ENCODE results near the gene CNIH3.
"Not testable (repeated sequence)": the region's sequence is repeated elsewhere in the genome, so short reads cannot be mapped to it uniquely, and the experiment has no call there.

CNIH3 gene

DNA sequence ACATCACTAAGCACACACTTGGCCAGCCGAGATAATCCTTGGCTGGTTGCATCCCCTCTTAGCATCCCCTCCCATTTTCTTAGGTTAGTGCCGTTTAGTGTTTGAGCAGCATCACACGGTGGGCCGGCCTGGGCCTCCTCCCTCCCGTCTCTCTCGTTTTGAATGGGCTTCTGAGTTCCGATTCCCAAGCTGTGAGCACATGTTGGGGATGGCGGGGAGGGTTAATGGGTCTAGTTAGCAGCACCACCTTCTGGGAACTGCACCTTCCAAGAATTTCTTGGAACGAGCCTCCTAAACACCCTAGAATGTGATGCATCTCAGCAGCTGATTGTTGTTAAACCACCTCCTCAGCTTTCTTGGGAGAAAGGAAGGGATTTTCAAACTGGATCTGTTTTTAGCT lies 73.3 kb downstream of the CNIH3 start:
- DNase-seq (ENCODE audit: low read depth): no peak

GRCh38 chr1:224690576-224690975 lies 74.5 kb downstream of the CNIH3 start:
- DNase-seq (ENCODE audit: low read depth): no peak

DNA sequence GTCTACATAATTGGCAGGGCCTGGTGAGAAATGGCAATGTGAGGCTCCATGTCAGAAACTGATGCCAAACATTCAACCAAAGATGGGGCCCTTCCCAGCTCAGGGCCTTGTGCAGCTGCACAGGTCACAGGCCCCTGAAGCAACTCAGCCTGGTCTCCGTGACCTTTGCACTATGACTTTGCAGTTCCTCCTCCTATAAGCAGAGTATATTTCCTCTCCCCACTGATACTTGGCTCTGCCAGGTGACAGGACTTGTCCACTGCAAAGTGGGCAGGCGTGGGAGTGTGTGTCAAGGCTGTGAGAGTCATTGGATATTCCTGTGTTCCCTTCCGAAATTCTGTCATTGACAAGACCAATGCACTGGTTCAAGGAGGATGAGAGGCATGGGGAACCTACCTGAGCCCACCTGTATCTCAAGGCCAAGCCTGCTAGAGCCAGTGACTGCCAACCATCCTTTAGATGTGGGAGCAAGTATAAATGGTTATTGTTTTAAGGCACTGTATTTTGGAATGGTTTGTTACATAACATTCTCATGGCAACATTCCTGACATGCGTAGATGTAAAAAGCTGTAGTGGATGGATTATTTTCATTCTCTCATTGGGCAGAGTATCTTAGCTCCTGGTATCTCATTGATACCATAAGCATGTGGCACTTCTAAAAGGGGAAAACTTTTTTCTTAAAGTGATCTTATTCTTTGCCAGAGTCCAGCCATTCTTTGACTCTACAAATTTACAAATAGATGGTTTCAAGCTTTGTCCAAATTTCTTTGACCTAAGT lies 75.2 kb downstream of the CNIH3 start:
- no peak for DNase-seq (ENCODE audit: low read depth)

DNA sequence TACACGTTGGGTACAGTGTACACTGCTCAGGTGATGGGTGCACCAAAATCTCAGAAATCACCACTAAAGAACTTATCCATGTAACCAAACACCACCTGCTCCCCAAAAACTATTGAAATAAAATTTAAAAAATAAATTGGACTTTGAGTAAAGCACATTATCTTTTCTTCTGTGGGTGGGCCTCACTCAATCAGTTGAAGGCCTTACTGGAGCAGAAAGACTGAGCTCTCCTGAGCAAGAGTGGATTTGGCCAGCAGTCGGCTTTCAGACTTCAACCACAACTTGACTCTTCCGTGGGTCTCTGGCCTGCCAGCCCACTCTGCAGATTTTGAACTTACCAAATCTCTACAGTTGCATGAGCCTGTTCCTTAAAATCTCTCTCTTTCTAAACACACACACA lies 78.9 kb downstream of the CNIH3 start:
- no peak for DNase-seq (ENCODE audit: low read depth)

DNA sequence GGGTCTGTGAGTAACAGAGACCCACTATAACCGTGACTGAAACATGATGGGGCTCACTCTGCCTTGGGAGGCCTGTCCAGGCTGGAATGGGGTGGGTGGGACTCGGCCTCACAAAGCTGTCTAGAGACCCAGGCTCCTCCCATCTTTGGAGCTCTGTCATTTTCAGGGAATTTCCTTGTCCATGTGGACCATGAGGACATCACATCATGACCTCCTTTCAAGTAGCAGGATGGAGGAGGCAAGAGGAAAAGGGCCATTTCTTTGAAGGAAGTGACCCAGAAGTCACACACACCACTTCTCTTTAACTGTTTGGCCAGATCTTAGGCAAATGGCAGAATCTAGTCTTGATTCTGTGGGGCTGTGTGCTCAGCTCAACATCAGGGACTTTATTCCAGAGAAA lies 79.9 kb downstream of the CNIH3 start:
- no peak for DNase-seq (ENCODE audit: low read depth)

DNA sequence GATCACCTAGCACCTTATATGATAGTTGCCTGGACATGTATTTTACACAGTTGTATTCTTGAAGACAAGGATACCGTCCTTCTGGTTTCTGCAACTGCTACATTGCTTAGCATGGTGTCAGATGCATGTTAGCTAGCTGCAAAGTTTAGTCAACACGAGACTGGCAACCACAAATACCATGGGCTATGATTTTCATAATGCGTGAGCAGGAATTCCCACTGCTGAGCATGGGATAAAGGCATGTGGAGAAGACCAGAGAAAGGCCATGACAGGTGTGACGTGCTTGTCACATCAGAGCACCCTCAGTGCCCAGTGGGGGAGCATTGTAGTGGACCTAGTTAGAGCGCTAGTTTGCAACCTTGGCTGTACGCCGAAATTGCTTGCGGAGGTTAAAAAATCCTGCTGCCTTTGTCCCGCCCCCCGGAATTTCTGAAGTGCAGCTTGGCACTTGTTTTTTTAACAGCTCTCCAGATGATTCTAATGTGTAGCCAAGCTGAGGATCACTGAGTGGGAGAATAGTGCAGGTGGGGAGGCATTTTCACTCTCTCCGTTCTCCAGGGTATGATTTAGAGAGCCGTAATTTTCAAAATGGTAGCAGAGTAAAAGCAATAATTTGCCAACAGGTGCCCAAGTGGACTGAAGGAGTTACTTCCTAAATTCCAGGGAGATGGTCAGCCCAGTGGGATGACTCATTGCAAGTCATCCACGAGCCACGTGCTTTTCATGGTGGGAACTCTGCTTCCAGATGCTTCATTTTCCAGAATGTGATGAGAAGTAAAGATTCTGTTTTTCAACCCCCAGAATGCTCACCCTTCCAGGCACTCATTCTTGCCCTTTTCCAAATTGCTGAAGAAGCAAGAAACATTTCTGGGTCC lies 81.0 kb downstream of the CNIH3 start:
- no peak for DNase-seq (ENCODE audit: low read depth)

DNA sequence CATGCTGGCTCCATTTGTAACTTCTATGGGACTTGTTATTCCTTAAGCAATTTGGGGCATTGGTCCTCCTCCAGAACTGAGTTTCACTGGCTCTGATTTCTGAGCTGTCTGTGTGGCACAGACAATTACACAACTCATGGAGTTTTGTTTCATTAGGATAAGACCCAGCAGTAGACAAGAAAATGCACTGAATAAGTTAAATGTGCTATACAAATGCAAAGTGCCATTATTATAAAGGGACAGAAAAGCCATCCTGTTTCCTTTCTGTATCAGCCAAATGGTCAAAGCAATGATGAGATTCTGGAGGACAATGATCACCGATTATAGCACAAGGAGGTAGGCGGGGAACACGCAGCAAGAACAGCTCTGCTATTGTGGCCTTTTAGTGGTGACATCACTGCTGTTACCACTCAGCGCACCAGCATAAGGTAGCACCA lies 81.9 kb downstream of the CNIH3 start:
- DNase-seq (ENCODE audit: low read depth): no peak

- DNase-seq (ENCODE audit: low read depth): no peak
These were observed 84.9 kb downstream of the CNIH3 start for GRCh38 chr1:224700918-224701531.

DNA sequence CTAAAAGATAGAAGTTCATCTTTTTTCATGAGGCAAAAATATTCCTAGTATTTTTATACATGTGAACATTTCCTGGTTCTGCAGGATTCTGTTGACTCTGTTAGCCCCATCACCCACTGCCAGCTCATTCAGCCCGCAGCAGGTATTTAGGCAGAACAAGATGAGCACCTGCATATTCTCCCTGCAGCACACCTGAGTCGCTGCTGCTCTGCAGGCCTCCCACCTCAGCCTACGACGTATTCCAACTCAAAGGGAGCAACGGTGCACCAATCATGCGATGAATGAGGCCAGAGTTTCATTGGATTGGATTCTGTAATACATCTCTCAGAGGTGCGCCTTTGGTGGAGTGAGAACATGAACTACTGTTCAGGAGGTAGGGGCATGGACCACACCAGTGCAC lies 87.6 kb downstream of the CNIH3 start:
- no peak for DNase-seq (ENCODE audit: low read depth)

DNA sequence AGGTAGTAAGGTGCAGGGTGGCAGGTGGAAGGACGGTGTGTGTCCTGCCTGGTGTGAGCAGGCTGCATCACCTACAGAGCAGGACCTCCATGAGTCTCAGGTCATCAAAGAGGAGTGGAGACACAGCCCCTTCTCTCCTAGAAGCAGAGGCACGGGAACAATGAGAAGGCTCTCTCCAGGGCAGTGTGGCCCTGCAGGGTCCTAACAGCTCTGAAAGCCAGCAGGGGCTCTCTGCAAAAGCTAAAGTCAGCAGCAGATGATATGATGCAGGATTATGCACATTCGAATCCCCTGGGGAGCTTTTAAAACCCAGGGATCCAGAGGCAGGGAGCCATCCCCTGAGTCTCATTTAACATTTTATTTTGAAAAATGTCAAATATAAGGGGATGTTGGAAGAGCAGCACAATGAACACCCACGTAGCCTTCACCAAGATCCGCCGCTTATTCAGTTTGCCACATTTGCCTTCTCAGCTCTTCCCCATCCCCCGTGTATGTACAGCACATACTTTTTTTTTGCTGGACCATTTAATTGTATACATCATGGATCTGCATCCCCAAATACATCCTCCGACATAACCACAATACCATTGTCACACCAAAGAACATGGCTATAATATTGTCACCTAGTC lies 88.1 kb downstream of the CNIH3 start:
- no peak for DNase-seq (ENCODE audit: low read depth)

DNA sequence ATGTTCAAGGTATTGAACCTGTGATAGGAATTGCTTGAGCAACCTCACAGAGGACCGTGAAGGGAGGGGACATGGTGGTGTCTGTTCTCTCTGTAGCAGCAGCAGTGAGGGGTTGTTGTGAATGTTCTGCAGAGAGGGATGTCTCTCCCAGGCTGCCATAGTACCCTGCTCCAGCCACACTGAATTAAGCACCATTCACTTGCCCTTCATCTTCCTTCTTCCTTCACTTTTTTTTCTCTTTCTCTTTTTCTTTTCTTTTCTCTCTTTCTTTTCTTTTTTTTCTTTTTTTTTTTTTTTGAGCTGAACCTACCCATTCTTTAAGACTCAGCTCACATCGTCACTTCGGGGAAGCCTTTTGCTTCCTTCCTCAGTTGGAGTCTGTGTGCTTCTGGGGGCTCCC lies 89.5 kb downstream of the CNIH3 start:
- DNase-seq (ENCODE audit: low read depth): no peak

GRCh38 chr1:224707843-224708725 lies 92.0 kb downstream of the CNIH3 start:
- DNase-seq (ENCODE audit: low read depth): no peak

DNA sequence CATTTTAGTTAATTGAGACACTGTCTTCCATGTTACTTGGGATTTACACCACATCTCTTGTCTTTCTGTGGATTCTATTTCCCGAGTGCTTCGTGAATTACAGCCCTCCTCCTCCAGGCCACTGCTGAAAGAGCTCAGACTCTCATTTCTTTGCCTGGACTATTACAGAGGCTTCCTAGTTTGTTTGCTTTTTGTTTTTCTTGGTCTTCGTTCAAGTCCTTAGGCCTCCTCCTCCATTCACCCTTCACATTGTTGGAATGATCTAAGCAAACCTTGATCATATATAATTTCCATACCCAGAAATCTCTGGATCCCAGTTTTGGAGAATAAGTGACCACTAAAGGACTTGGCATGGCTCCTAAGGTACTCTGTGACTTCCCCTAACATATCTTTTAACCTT lies 94.1 kb downstream of the CNIH3 start:
- no peak for DNase-seq (ENCODE audit: low read depth)

DNA sequence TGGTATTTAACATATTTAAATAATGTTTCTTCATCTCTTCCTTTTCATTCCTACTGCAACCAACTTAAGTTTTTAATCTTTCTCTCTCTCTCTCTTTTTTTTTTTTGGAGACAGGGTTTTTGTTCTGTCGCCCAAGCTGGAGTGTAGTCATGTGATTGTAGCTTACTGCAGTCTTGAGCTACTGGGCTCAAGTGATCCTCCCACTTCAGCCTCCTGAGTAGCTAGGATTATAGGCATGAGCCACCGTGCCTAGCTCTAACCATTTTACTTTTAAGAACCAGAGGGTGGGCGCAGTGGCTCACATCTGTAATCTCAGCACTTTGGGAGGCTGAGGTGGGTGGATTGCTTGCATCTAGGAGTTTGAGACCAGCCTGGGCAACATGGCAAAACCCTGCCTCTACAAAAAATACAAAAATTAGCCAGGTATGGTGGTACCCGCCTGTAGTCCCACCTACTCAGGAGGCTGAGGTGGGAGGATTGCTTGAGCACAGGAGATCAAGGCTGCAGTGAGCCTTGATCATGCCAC lies 95.2 kb downstream of the CNIH3 start:
- DNase-seq (ENCODE audit: low read depth): not testable (repeated sequence)

DNA sequence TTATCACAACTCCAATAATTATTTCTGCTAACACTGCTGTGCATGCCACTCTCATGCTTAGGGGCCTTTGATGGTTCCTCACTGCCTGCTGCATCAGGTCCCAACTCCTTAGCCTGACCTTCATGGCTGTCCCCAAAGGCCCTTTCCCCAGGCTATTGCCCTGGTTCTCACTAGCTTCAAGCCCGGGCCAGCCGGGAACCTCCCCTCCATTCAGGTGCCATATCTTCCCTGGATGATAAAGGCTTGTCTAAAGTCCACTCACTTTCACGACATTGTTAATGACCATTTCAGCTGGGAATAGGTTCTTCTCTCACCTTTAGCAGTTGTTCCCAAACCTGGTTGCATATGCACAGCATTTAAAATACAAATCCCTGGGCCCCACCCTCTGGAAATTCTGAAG lies 95.8 kb downstream of the CNIH3 start:
- no peak for DNase-seq (ENCODE audit: low read depth)

- no peak for DNase-seq (ENCODE audit: low read depth)
These were observed 97.1 kb downstream of the CNIH3 start for GRCh38 chr1:224713228-224713627.

DNA sequence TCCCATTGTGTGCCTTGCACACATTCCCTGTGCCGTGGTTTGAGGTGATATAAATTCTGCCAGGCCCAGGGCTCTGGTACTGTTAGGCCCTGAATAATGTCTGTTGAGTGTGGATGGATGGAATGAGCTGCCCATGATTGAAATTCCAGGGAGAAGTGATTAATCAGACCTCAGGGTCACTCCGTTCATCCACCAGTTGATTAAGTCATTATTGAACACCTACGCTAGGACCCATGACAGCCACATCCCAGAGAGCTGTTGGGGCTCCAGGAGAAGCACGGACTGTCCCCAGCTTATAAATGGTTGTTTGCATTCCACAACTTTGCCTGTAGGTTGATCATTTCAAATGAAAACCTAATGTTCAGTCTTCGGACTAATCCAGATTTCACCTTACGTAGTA lies 98.4 kb downstream of the CNIH3 start:
- DNase-seq (ENCODE audit: low read depth): no peak

DNA sequence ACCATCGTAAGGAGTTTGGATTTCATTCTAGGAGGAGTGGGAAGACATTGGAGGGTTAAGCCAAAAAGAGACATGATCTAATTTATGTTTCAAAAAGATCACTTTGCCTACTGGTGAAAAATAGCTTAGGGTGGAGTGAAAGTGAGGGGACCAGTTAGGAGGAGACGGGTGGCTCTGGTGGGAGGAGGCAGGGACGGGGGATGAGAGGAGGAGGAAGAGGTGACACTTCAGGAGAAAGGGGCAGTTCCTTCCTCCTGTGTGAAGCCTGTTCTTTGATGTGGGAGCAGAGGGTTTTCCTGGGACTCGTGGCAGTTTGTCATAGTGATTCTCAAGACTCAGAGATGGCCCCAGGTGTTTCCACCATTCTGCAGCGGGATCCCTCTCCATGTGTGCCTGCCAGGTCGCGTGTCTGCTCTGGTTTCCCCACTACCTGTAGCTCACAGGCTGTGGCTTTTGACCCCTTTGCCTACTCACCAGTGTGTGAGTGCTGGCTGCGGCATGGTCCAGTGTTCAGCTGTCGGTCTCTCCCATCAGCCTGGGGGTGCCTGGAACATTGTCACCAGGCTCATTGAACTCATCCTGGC lies 102.4 kb downstream of the CNIH3 start:
- no peak for DNase-seq (ENCODE audit: low read depth)

GRCh38 chr1:224719716-224720115 lies 103.6 kb downstream of the CNIH3 start:
- no peak for DNase-seq (ENCODE audit: low read depth)

DNA sequence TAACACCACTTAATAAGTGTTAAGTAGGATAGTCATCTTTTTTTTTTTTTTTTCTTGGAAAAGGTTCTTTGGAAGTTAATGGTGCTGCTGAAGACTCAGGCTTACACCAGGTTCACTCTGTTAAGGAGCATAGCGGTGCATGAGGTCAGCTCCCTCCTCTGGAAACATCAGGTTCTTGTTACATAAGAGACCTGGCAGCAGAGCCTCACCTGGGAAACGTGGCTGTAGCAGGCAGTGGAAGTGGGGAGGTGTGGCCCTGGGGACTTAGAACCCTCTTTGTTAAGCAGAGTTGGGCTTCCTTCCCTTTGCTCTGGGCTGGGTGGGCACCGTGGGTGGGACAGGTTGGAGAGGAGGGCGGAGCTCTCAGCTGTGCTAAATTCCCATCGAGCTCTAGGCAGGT lies 104.1 kb downstream of the CNIH3 start:
- DNase-seq (ENCODE audit: low read depth): no peak

DNA sequence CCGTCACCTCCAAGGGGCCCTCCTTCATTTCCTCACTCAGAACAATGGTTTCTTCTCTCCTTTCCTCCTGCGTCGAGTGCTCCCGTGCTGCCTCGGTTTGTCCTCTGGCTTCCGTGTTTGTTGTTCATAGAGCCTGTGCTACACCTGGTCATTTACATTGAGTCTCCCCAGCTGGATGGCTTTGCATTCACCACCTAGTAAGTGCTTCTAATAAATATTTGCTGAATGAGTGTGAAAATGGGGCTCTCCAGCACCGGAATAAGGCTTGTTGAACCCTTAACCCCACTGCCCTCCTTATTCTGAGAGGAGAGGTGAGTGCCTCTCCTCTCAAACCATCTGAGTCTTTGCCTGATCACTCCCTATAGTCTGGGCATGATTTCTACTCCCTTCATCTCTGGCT lies 104.9 kb downstream of the CNIH3 start:
- no peak for DNase-seq (ENCODE audit: low read depth)
